Measurements from ENCODE around the gene PDZD7. TPM values are rescaled to one million over a fixed set of nuclear protein-coding genes. Genes with fewer than 3 reads are reported as not detected.

PDZD7 gene
- total and polyA plus RNA-seq, 2 of the 8 experiments (the other 6 are each of a cell fraction or from before 2014, with no cell fraction given): 0.88 to 1.6 TPM

DNA sequence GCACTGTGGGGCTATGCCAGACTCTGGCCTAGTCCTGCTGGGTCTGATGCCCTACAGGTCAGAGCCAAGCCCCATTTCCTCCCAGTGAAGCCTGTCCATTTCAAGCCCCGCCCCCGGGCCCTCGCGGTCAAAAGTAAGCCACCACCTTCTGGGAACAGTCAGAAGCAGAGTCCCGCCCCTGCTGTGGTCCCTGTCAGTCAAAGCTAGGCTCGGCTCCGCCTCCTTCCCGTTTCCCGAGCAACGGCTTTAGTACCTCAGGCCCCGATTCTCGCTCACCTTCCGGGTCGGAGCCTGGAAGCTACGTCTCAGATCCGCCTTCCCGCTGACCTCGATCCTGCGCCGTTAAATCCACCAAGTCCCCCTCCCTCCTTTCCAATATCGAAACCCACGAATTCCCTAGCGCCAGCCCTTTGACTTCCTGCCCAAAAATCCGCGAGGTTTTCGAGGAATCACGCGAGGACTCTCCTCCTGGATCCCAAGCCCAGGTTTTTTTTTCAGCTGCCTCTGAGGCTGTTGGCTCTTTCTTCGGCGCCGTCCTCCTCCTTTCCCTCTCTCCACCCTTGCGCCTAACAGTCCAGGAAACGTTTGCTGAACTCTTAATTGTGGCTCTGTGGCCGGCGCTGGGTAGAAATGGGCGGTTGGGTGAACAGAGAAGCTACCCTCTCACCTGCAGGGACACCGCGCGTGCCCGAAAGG lies 11.9 kb upstream of the PDZD7 start:
- no peaks in the 10 kb centered on the region for H3K79me2 ChIP-seq (ENCODE audit: control insufficient read depth in 1 of 2, insufficient read depth in 2 of 2, low read length in 2 of 2)
- POLR2A ChIA-PET (ENCODE audit: partially characterized antibody): interaction anchor here (0.6 to 2.1 kb wide), 13 partner anchors 9 to 1753 kb away, joined by 3 to 24 read pairs (median 4); partner anchors contain the start of genes KAZALD1, PDZD7 and SFXN3
- peaks cover 20 to 42% (median 36%) of the 10 kb centered on the region in 4 experiments for H3K27me3 ChIP-seq (replicated peaks in 1 of 4; ENCODE audit: control insufficient read depth in 3 of 4, extremely low read depth in 1 of 4, insufficient read depth in 3 of 4, low read length in 3 of 4)
- TF ChIP-seq, protein P1, sequence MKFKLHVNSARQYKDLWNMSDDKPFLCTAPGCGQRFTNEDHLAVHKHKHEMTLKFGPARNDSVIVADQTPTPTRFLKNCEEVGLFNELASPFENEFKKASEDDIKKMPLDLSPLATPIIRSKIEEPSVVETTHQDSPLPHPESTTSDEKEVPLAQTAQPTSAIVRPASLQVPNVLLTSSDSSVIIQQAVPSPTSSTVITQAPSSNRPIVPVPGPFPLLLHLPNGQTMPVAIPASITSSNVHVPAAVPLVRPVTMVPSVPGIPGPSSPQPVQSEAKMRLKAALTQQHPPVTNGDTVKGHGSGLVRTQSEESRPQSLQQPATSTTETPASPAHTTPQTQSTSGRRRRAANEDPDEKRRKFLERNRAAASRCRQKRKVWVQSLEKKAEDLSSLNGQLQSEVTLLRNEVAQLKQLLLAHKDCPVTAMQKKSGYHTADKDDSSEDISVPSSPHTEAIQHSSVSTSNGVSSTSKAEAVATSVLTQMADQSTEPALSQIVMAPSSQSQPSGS (IDR thresholded peaks at IDR 0.05; ENCODE audit: low read length): no peak
- TF ChIP-seq TCF12 (IDR thresholded peaks at IDR 0.05; ENCODE audit: low read depth, low read length): no peak
- peak; percentile 31; the same call in 1 of the 2 replicates for TF ChIP-seq POLR2AphosphoS5 (IDR thresholded peaks at IDR 0.05; ENCODE audit: low read depth, low read length)
- no peak for TF ChIP-seq RFX5 (IDR thresholded peaks at IDR 0.05; ENCODE audit: borderline replicate concordance, low read depth, low read length)
- peak; percentile 72 to 74; a peak in 1 of 4 replicates for TF ChIP-seq HDAC2 (IDR thresholded peaks at IDR 0.05; ENCODE audit: borderline replicate concordance in 1 of 2, low read depth in 2 of 2, low read length in 2 of 2)
- TF ChIP-seq CHD2 (IDR thresholded peaks at IDR 0.05; ENCODE audit: low read length): peak; percentile 95
- no peak for TF ChIP-seq JUND (IDR thresholded peaks at IDR 0.05; ENCODE audit: low read length)
- TF ChIP-seq, protein P2, sequence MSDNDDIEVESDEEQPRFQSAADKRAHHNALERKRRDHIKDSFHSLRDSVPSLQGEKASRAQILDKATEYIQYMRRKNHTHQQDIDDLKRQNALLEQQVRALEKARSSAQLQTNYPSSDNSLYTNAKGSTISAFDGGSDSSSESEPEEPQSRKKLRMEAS (IDR thresholded peaks at IDR 0.05): peak; percentile 17; the same call in 1 of the 2 replicates
- no peak for TF ChIP-seq EZH2 (IDR thresholded peaks at IDR 0.05; ENCODE audit: low read depth, low read length, severe bottlenecking)

More for the DNA sequence above, 11.9 kb upstream of the PDZD7 start:
- Histone ChIP-seq H4K8ac (ENCODE audit: extremely low read depth, insufficient read depth, low read length) (peak overlapping the region; percentile 53; the same call in 1 of the 2 replicates), H3K4ac (replicated peaks; ENCODE audit: insufficient read length, low read depth, low read length) (no peak overlapping the region), H2AK5ac (ENCODE audit: low read depth, low read length) (no peak overlapping the region), H3K14ac (ENCODE audit: insufficient read length) (no peak overlapping the region), H3K79me1 (ENCODE audit: low read depth, low read length) (no peaks in the 10 kb centered on the region), H4K91ac (replicated peaks; ENCODE audit: insufficient read length, low read length) (no peak overlapping the region), H2BK120ac (replicated peaks; ENCODE audit: low read depth, low read length) (no peak overlapping the region), H3K9me3 (ENCODE audit: insufficient read depth in 2 of 2, low read depth in 1 of 2, low read length in 1 of 2) (no peaks in the 10 kb centered on the region), H2BK15ac (ENCODE audit: low read length) (peak overlapping the region; percentile 81; the same call in 1 of the 2 replicates), H3K4me1 (replicated peaks in 1 of 4; ENCODE audit: control insufficient read depth in 3 of 4, insufficient read depth in 4 of 4, low read length in 3 of 4) (peaks cover 3 to 24% (median 13%) of the 10 kb centered on the region in 4 experiments), H3K23ac (ENCODE audit: insufficient read length) (no peak overlapping the region), H3K18ac (ENCODE audit: extremely low read depth, low read length) (peak overlapping the region; percentile 64; the same call in 1 of the 2 replicates), H3K27ac (ENCODE audit: low read depth, low read length) (no peak overlapping the region), H3K56ac (replicated peaks; ENCODE audit: insufficient read length, low read depth, low read length) (no peak overlapping the region), H3K36me3 (ENCODE audit: control insufficient read depth in 2 of 4, insufficient read depth in 4 of 4, low read length in 3 of 4) (no peaks in the 10 kb centered on the region), H3K4me3 (ENCODE audit: extremely low read depth in 1 of 4, insufficient read depth in 2 of 4, low read depth in 3 of 4, low read length in 4 of 4) (peak overlapping the region; percentile 65 to 82 (median 73)), H3K9ac (replicated peaks in 1 of 4; ENCODE audit: extremely low read depth in 1 of 4, low read depth in 3 of 4, low read length in 3 of 4) (peak overlapping the region; percentile 49 to 79 (median 56)), H3K4me2 (ENCODE audit: insufficient read depth in 1 of 2, low read depth in 2 of 2, low read length in 2 of 2) (peak overlapping the region; percentile 75 to 86), H4K20me1 (replicated peaks in 1 of 2; ENCODE audit: control insufficient read depth in 1 of 2, insufficient read depth in 2 of 2, low read length in 2 of 2) (peaks cover 3 to 5% of the 10 kb centered on the region in 2 experiments), H2BK5ac (ENCODE audit: low read depth, low read length) (peak overlapping the region; percentile 56; the same call in 1 of the 2 replicates), H4K5ac (ENCODE audit: insufficient read length, low read depth, low read length) (no peak overlapping the region), H2BK12ac (ENCODE audit: low read depth, low read length) (0 out of 2 replicates have a peak overlapping the region, but pooled peaks have one; percentile 60), H2AFZ (ENCODE audit: low read length) (peak overlapping the region; percentile 93), H3K23me2 (ENCODE audit: low read depth, low read length) (peaks cover 5% of the 10 kb centered on the region; the same call in 1 of the 2 replicates), H2BK20ac (ENCODE audit: low read length) (no peak overlapping the region)
- WGBS, 2 experiments (ENCODE audit: extremely low coverage in 1 of 2, insufficient coverage in 1 of 2, insufficient read length in 1 of 2, insufficient replicate concordance in 2 of 2, low coverage in 1 of 2, low lambda C conversion rate in 2 of 2, missing lambda C conversion rate in 1 of 2): 4% methylated on average over 40 of the region's 40 CpGs; no CpG with 5 or more reads in 1 of the 2 experiments
- CTCF ChIA-PET (ENCODE audit: partially characterized antibody): interaction anchor here (0.7 to 51.8 kb wide), 24 partner anchors 16 to 382 kb away, joined by 3 to 2176 read pairs (median 4); partner anchors contain the start of genes KAZALD1, PDZD7 and SFXN3
- DNase-seq (ENCODE audit: low read depth in 1 of 2, low spot score in 2 of 2): peak; percentile 90 to 97
- FAIRE-seq: no peak

Measured in H1 (cell line).